Sigmoid colon (tissue), 7 donors: Measurements from ENCODE around the gene RHOT1. TPM values are rescaled to one million over a fixed set of nuclear protein-coding genes. Genes with fewer than 3 reads are reported as not detected.

ENCODE experiments used
- DNase-seq: peaks from one replicate; pipeline ENCODE4 v3.0.0-alpha.2; 2019
- H3K27ac ChIP-seq, 4 donors: fragments of 200-600 bp; sonication (generic); one replicate each; pipeline ENCODE4 v1.5.1; 2016 to 2019; ENCODE audit warnings: mild to moderate bottlenecking in 1 of 4
- H3K27me3 ChIP-seq, 3 donors: fragments of 200-600 bp; sonication (generic); one replicate each; pipeline ENCODE4 v1.5.1; 2019; ENCODE audit warnings: mild to moderate bottlenecking in 1 of 3
- H3K36me3 ChIP-seq, 4 donors: fragments of 200-600 bp; sonication (generic); one replicate each; pipeline ENCODE4 v1.5.1; 2016 to 2019
- H3K4me1 ChIP-seq, 4 donors: fragments of 200-600 bp; sonication (generic); one replicate each; pipeline ENCODE4 v1.5.1; 2017 to 2019
- H3K4me3 ChIP-seq, 4 donors: fragments of 200-600 bp; sonication (generic); one replicate each; pipeline ENCODE4 v1.5.1; 2017 to 2019; ENCODE audit warnings: mild to moderate bottlenecking in 2 of 4, moderate library complexity in 1 of 4
- H3K9me3 ChIP-seq, 4 donors: fragments of 200-600 bp in 3 of 4; sonication (generic) in 3 of 4; one replicate each; pipeline versions ENCODE4 v1.5.1 to v1.6.1; 2013 to 2019
- EP300 ChIP-seq, 4 donors: sonication (generic); formaldehyde crosslinking; IDR thresholded peaks; one replicate each; pipeline ENCODE4 v1.6.1; 2017; ENCODE audit warnings: antibody characterized with exemption in 4 of 4
- POLR2A ChIP-seq, 2 donors: fragments of 450-650 bp; IDR thresholded peaks; one replicate each; pipeline ENCODE4 v1.6.1; 2016; ENCODE audit warnings: antibody characterized with exemption in 2 of 2, mild to moderate bottlenecking in 2 of 2, moderate library complexity in 2 of 2
- POLR2AphosphoS5 ChIP-seq, 4 donors: sonication (generic); formaldehyde crosslinking; IDR thresholded peaks; one replicate each; pipeline ENCODE4 v1.6.1; 2017; ENCODE audit warnings: antibody characterized with exemption in 4 of 4
- WGBS, 2 donors: extraction: QIAGEN DNeasy Blood & Tissue Kit; methylation state at CpG; one replicate each; pipeline ENCODE4 v1.1.7; 2013; 5-methylcytosine and 5-hydroxymethylcytosine counted together
- intact Hi-C: fragments of 100-400 bp; cut with DNase I; formaldehyde crosslinking; loops from one replicate; pipeline ENCODE4 v1.15.1; 2023
- polyA plus RNA-seq, 3 donors: library from polyadenylated mRNA; stranded (reverse); fragments of 200-250 nt; gene quantifications; one replicate each; pipeline ENCODE4 v1.2.3, GENCODE V29; 2013
- total RNA-seq, 4 donors: library from RNA; depleted of rRNA; stranded (reverse); fragments of >200 nt; gene quantifications; one replicate each; pipeline ENCODE4 v1.1.0, GENCODE V29; 2016
- TF ChIP-seq, protein P1 (sequence below), 4 experiments: fragments of 450-650 bp in 3 of 4; fragments of 200-600 bp in 1 of 4; IDR thresholded peaks; one replicate each; pipeline ENCODE4 v1.5.1; 2016 to 2019; ENCODE audit warnings: antibody characterized with exemption in 4 of 4, mild to moderate bottlenecking in 3 of 4, moderate library complexity in 2 of 4
- donor health status: healthy with polysubstance abuse.
- donor health status: Bipolar disorder and iron deficiency.
- donor health status: healthy.

The RHOT1 gene
- total and polyA plus RNA-seq, 7 donors: 17.0 to 71.5 (median 48.9) TPM

DNA sequence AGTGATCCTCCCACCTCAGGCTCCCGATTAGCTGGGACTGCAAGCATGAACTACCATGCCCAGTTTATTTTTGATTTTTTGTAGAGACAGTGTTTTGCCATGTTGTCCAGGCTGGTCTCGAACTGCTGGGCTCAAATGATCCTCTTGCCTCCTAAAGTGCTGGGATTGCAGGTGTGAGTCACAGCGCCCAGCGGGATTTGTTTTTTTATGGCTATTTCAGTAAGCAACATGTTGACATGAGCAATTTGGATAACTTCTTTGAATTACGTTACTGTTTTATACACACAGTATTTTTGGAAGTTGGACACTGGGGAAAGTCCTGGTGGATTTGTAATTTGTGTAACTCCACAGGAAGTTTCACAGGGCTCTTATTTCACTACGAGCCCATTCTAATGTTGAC is 18.5 kb upstream of the RHOT1 start:
- H3K9me3 ChIP-seq: no peaks in the 10 kb centered on the region
- WGBS, 2 donors: 75 to 80% methylated on average over 6 of the region's 6 CpGs
- no peak for DNase-seq
- H3K27ac ChIP-seq: no peak overlapping the region
- TF ChIP-seq EP300 (IDR thresholded peaks at IDR 0.05): no peak
- TF ChIP-seq, protein P1, sequence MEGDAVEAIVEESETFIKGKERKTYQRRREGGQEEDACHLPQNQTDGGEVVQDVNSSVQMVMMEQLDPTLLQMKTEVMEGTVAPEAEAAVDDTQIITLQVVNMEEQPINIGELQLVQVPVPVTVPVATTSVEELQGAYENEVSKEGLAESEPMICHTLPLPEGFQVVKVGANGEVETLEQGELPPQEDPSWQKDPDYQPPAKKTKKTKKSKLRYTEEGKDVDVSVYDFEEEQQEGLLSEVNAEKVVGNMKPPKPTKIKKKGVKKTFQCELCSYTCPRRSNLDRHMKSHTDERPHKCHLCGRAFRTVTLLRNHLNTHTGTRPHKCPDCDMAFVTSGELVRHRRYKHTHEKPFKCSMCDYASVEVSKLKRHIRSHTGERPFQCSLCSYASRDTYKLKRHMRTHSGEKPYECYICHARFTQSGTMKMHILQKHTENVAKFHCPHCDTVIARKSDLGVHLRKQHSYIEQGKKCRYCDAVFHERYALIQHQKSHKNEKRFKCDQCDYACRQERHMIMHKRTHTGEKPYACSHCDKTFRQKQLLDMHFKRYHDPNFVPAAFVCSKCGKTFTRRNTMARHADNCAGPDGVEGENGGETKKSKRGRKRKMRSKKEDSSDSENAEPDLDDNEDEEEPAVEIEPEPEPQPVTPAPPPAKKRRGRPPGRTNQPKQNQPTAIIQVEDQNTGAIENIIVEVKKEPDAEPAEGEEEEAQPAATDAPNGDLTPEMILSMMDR (IDR thresholded peaks at IDR 0.05): no peak
- no peak for TF ChIP-seq POLR2A (IDR thresholded peaks at IDR 0.05)
- H3K27me3 ChIP-seq: no peaks in the 10 kb centered on the region
- peaks cover 0 to 15% (median 10%) of the 10 kb centered on the region in 4 donors for H3K4me1 ChIP-seq
- H3K4me3 ChIP-seq: no peak overlapping the region
- no peaks in the 10 kb centered on the region for H3K36me3 ChIP-seq
- intact Hi-C loops: no loop called here

GRCh38 chr17:32124985-32125847 is 17.1 kb upstream of the RHOT1 start:
- 42 to 77% methylated on average over 13 of the region's 13 CpGs for WGBS, 2 donors
- H3K27me3 ChIP-seq: no peaks in the 10 kb centered on the region
- intact Hi-C loops: loop anchor here (5.0 kb wide), 1 partner anchor 118 kb away; the partner anchor contains the start of gene LRRC37B
- no peaks in the 10 kb centered on the region for H3K9me3 ChIP-seq
- TF ChIP-seq EP300 (IDR thresholded peaks at IDR 0.05) (no peak), POLR2AphosphoS5 (IDR thresholded peaks at IDR 0.05) (no peak), POLR2A (IDR thresholded peaks at IDR 0.05) (no peak)
- TF ChIP-seq, protein P1 (IDR thresholded peaks at IDR 0.05): no peak
- H3K36me3 ChIP-seq: no peaks in the 10 kb centered on the region
- H3K4me3 ChIP-seq: no peak overlapping the region
- peaks cover 0 to 20% (median 12%) of the 10 kb centered on the region in 4 donors for H3K4me1 ChIP-seq
- H3K27ac ChIP-seq: no peak overlapping the region
- no peak for DNase-seq

DNA sequence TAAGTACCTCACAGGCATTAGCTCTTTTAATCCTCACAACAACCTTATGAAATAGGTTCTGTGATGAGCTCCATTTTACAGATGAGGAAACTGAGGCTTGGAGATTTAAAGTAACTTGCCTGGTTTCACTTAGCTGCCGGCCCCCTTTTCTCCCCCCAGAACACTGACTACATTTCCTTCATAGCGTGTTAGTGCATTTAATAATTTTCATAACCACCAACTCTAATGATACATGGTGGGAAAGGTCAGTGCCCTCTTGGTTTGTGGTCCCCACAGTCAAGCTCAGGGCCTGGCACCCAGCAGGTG is 16.5 kb upstream of the RHOT1 start:
- 93 to 95% methylated on average over 2 of the region's 2 CpGs for WGBS, 2 donors
- Histone ChIP-seq H3K27ac (no peak overlapping the region), H3K4me1 (peaks cover 0 to 20% (median 12%) of the 10 kb centered on the region in 4 donors), H3K36me3 (no peaks in the 10 kb centered on the region), H3K4me3 (no peak overlapping the region), H3K27me3 (no peaks in the 10 kb centered on the region), H3K9me3 (no peaks in the 10 kb centered on the region)
- TF ChIP-seq POLR2A (IDR thresholded peaks at IDR 0.05) (no peak), EP300 (IDR thresholded peaks at IDR 0.05) (no peak), POLR2AphosphoS5 (IDR thresholded peaks at IDR 0.05) (no peak)
- TF ChIP-seq, protein P1 (IDR thresholded peaks at IDR 0.05): no peak
- no peak for DNase-seq
- intact Hi-C loops: loop anchor here (5.0 kb wide), 1 partner anchor 118 kb away; the partner anchor contains the start of gene LRRC37B

GRCh38 chr17:32126325-32126724 is 16.0 kb upstream of the RHOT1 start:
- WGBS, 2 donors: 67 to 84% methylated on average over 4 of the region's 4 CpGs
- peaks cover 0 to 20% (median 12%) of the 10 kb centered on the region in 4 donors for H3K4me1 ChIP-seq
- no peak for DNase-seq
- H3K27me3 ChIP-seq: no peaks in the 10 kb centered on the region
- no peak overlapping the region for H3K4me3 ChIP-seq
- H3K36me3 ChIP-seq: no peaks in the 10 kb centered on the region
- peak overlapping the region; percentile 82 to 92 (median 86) for H3K27ac ChIP-seq
- no peaks in the 10 kb centered on the region for H3K9me3 ChIP-seq
- intact Hi-C loops: loop anchor here (5.0 kb wide), 1 partner anchor 119 kb away; the partner anchor contains the start of gene LRRC37B
- no peak for TF ChIP-seq POLR2A (IDR thresholded peaks at IDR 0.05)
- TF ChIP-seq POLR2AphosphoS5 (IDR thresholded peaks at IDR 0.05): no peak
- TF ChIP-seq, protein P1 (IDR thresholded peaks at IDR 0.05): no peak
